ENCODE measurements around the gene CSF2RB.

CSF2RB gene

GRCh38 chr22:36936362-36937116 is 23.1 kb downstream of the CSF2RB start:
- no peak for DNase-seq (ENCODE audit: low spot score)

GRCh38 chr22:36937319-36938027 is 24.0 kb downstream of the CSF2RB start:
- no peak for DNase-seq (ENCODE audit: low spot score)

- no peak for DNase-seq (ENCODE audit: low spot score)
Measured at GRCh38 chr22:36938028-36938425, 24.6 kb downstream of the CSF2RB start.

GRCh38 chr22:36938886-36939285 is 25.5 kb downstream of the CSF2RB start:
- DNase-seq (ENCODE audit: low spot score): no peak

- no peak for DNase-seq (ENCODE audit: low spot score)
Measured at GRCh38 chr22:36940676-36941075, 27.2 kb downstream of the CSF2RB start.

- no peak for DNase-seq (ENCODE audit: low spot score)
Measured at GRCh38 chr22:36942556-36942955, 29.1 kb downstream of the CSF2RB start.

GRCh38 chr22:36946421-36947158 is 33.2 kb downstream of the CSF2RB start:
- no peak for DNase-seq (ENCODE audit: low spot score)

GRCh38 chr22:36948273-36949225 is 35.1 kb downstream of the CSF2RB start:
- no peak for DNase-seq (ENCODE audit: low spot score)

- DNase-seq (ENCODE audit: low spot score): no peak
Measured at GRCh38 chr22:36950797-36951590, 37.6 kb downstream of the CSF2RB start.

- no peak for DNase-seq (ENCODE audit: low spot score)
Measured at GRCh38 chr22:36951746-36952145, 38.3 kb downstream of the CSF2RB start.

- DNase-seq (ENCODE audit: low spot score): no peak
Measured at GRCh38 chr22:36953239-36954080, 40.0 kb downstream of the CSF2RB start.

GRCh38 chr22:36954251-36955014 is 41.0 kb downstream of the CSF2RB start:
- DNase-seq (ENCODE audit: low spot score): no peak

- DNase-seq (ENCODE audit: low spot score): no peak
Measured at GRCh38 chr22:36955691-36956090, 42.3 kb downstream of the CSF2RB start.

- no peak for DNase-seq (ENCODE audit: low spot score)
Measured at GRCh38 chr22:36958366-36958765, 44.9 kb downstream of the CSF2RB start.

- no peak for DNase-seq (ENCODE audit: low spot score)
Measured at GRCh38 chr22:36961626-36962025, 48.2 kb downstream of the CSF2RB start.

- no peak for DNase-seq (ENCODE audit: low spot score)
Measured at GRCh38 chr22:36963302-36963701, 49.9 kb downstream of the CSF2RB start.

- no peak for DNase-seq (ENCODE audit: low spot score)
Measured at GRCh38 chr22:36964106-36964505, 50.7 kb downstream of the CSF2RB start.

- no peak for DNase-seq (ENCODE audit: low spot score)
Measured at GRCh38 chr22:36965696-36966095, 52.3 kb downstream of the CSF2RB start.

- DNase-seq (ENCODE audit: low spot score): no peak
Measured at GRCh38 chr22:36966851-36967540, 53.6 kb downstream of the CSF2RB start.

All from CD4-positive, alpha-beta T cell treated with Interleukin-2 at 100 ng/mL for 4 hours (primary cell).